DOHH2 (cell line): ENCODE measurements around the gene TMEM52.

Source experiments
- EZH2phosphoT487 ChIP-seq: fragments of 200-600 bp; sonication (generic); IDR thresholded peaks from 2 replicates; pipeline ENCODE4 v1.6.1; 2017; ENCODE audit warnings: borderline replicate concordance, mild to moderate bottlenecking, antibody characterized with exemption, low read length, moderate library complexity, mixed read lengths
- TF ChIP-seq, protein P1 (sequence below): fragments of 200-600 bp; sonication (generic); IDR thresholded peaks from one replicate; pipeline ENCODE4 v1.5.1; 2014; ENCODE audit warnings: antibody characterized with exemption, mild to moderate bottlenecking, low read depth, low read length; ENCODE audit not compliant: poor library complexity, severe bottlenecking

- TF ChIP-seq, protein P1, sequence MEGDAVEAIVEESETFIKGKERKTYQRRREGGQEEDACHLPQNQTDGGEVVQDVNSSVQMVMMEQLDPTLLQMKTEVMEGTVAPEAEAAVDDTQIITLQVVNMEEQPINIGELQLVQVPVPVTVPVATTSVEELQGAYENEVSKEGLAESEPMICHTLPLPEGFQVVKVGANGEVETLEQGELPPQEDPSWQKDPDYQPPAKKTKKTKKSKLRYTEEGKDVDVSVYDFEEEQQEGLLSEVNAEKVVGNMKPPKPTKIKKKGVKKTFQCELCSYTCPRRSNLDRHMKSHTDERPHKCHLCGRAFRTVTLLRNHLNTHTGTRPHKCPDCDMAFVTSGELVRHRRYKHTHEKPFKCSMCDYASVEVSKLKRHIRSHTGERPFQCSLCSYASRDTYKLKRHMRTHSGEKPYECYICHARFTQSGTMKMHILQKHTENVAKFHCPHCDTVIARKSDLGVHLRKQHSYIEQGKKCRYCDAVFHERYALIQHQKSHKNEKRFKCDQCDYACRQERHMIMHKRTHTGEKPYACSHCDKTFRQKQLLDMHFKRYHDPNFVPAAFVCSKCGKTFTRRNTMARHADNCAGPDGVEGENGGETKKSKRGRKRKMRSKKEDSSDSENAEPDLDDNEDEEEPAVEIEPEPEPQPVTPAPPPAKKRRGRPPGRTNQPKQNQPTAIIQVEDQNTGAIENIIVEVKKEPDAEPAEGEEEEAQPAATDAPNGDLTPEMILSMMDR = no peak
- no peak for TF ChIP-seq EZH2phosphoT487
Observed at GRCh38 chr1:1921901-1922701, 3.0 kb upstream of the TMEM52 start.
